NCI-H1092 (cell line): ENCODE measurements around the gene PCSK2.
A peak's percentile ranks its signal among the peaks of the same experiment; 100 is the strongest.

Experiments
- DNase-seq: peaks from one replicate; lab custom pipeline; 2025; lab: John Stamatoyannopoulos, UW

Gene PCSK2

GRCh38 chr20:17248224-17248623 lies 21.4 kb downstream of the PCSK2 start:
- DNase-seq = no peak

GRCh38 chr20:17262786-17263185 lies 35.9 kb downstream of the PCSK2 start:
- DNase-seq = no peak

GRCh38 chr20:17273717-17274116 lies 46.9 kb downstream of the PCSK2 start:
- DNase-seq = no peak

- no peak for DNase-seq
These were observed 49.3 kb downstream of the PCSK2 start for GRCh38 chr20:17276101-17276500.

- peak; percentile 45 for DNase-seq
These were observed 54.6 kb downstream of the PCSK2 start for GRCh38 chr20:17281478-17281877.

- no peak for DNase-seq
These were observed 55.7 kb downstream of the PCSK2 start for GRCh38 chr20:17282501-17282900.

GRCh38 chr20:17287503-17287902 lies 60.7 kb downstream of the PCSK2 start:
- DNase-seq = no peak

GRCh38 chr20:17287998-17288397 lies 61.2 kb downstream of the PCSK2 start:
- DNase-seq = no peak

- peak; percentile 24 for DNase-seq
These were observed 68.4 kb downstream of the PCSK2 start for GRCh38 chr20:17295151-17295726.

- DNase-seq = no peak
These were observed 69.2 kb downstream of the PCSK2 start for GRCh38 chr20:17295991-17296390.

- DNase-seq = no peak
These were observed 71.3 kb downstream of the PCSK2 start for GRCh38 chr20:17298171-17298570.

- no peak for DNase-seq
These were observed 71.9 kb downstream of the PCSK2 start for GRCh38 chr20:17298751-17299150.

GRCh38 chr20:17300113-17300512 lies 73.3 kb downstream of the PCSK2 start:
- DNase-seq = no peak

GRCh38 chr20:17304774-17305173 lies 77.9 kb downstream of the PCSK2 start:
- DNase-seq = no peak

- no peak for DNase-seq
These were observed 79.6 kb downstream of the PCSK2 start for GRCh38 chr20:17306427-17306826.

- DNase-seq = no peak
These were observed 87.4 kb downstream of the PCSK2 start for GRCh38 chr20:17314264-17314663.

- no peak for DNase-seq
These were observed 88.8 kb downstream of the PCSK2 start for GRCh38 chr20:17315407-17316231.

- no peak for DNase-seq
These were observed 89.6 kb downstream of the PCSK2 start for GRCh38 chr20:17316316-17317038.

GRCh38 chr20:17317341-17317740 lies 90.5 kb downstream of the PCSK2 start:
- no peak for DNase-seq

- DNase-seq = no peak
These were observed 93.6 kb downstream of the PCSK2 start for GRCh38 chr20:17320456-17320855.

GRCh38 chr20:17326096-17326495 lies 99.3 kb downstream of the PCSK2 start:
- DNase-seq = no peak

- DNase-seq = no peak
These were observed 100.6 kb downstream of the PCSK2 start for GRCh38 chr20:17327185-17328148.
